B cell (primary cell): ENCODE measurements around the gene SAMD7.

Experiments
- CTCF ChIP-seq: fragments of 200-600 bp; IDR thresholded peaks from one replicate; pipeline ENCODE4 v1.8.0; 2022; ENCODE audit warnings: antibody characterized with exemption, mild to moderate bottlenecking
- EZH2 ChIP-seq: IDR thresholded peaks from 2 replicates; pipeline ENCODE4 v1.6.1; 2012; ENCODE audit warnings: borderline replicate concordance, low read depth, mild to moderate bottlenecking, moderate library complexity, low read length; ENCODE audit not compliant: insufficient read depth, poor library complexity, severe bottlenecking

- TF ChIP-seq CTCF: no peak
- no peak for TF ChIP-seq EZH2
Measured at GRCh38 chr3:169953462-169954141, 42.2 kb downstream of the SAMD7 start.
